Esophagus muscularis mucosa (tissue), 4 donors: ENCODE data around the gene DDX24. TPM values are rescaled to one million over a fixed set of nuclear protein-coding genes. Genes with fewer than 3 reads are reported as not detected.

Experiments used
- DNase-seq: peaks from one replicate; pipeline ENCODE4 v3.0.0-alpha.2; 2017; ENCODE audit errors: extremely low spot score
- H3K27ac ChIP-seq, 4 donors: fragments of 200-600 bp; sonication (generic); replicated peaks in 1 of 4; 1 replicate in 3 of 4; 2 replicates in 1 of 4; pipeline ENCODE4 v1.5.1; 2016 to 2019; ENCODE audit warnings: mild to moderate bottlenecking in 1 of 4
- H3K27me3 ChIP-seq, 4 donors: fragments of 200-600 bp; sonication (generic); one replicate each; pipeline versions ENCODE4 v1.5.1 to v1.6.0; 2016 to 2019
- H3K36me3 ChIP-seq, 4 donors: fragments of 200-600 bp; sonication (generic); one replicate each; pipeline ENCODE4 v1.5.1; 2016 to 2019
- H3K4me1 ChIP-seq, 4 donors: fragments of 200-600 bp; sonication (generic); one replicate each; pipeline ENCODE4 v1.5.1; 2016 to 2019
- H3K4me3 ChIP-seq, 4 donors: fragments of 200-600 bp; sonication (generic); 1 replicate in 2 of 4; 2 replicates in 2 of 4; pipeline ENCODE4 v1.5.1; 2016 to 2019; ENCODE audit warnings: mild to moderate bottlenecking in 4 of 4, moderate library complexity in 1 of 4
- H3K9me3 ChIP-seq, 4 donors: fragments of 200-600 bp; sonication (generic); 1 replicate in 3 of 4; 2 replicates in 1 of 4; pipeline ENCODE4 v1.5.1; 2016 to 2019
- EP300 ChIP-seq: sonication (generic); formaldehyde crosslinking; IDR thresholded peaks from one replicate; pipeline ENCODE4 v1.6.1; 2017; ENCODE audit warnings: antibody characterized with exemption
- POLR2A ChIP-seq: fragments of 450-650 bp; IDR thresholded peaks from one replicate; pipeline ENCODE4 v1.6.1; 2017; ENCODE audit warnings: antibody characterized with exemption, moderate library complexity, mild to moderate bottlenecking, low read depth
- POLR2AphosphoS5 ChIP-seq, 2 donors: sonication (generic); formaldehyde crosslinking; IDR thresholded peaks; one replicate each; pipeline ENCODE4 v1.6.1; 2017; ENCODE audit warnings: antibody characterized with exemption in 2 of 2
- WGBS: methylation state at CpG from one replicate; pipeline ENCODE4 v1.1.5; 2018; 5-methylcytosine and 5-hydroxymethylcytosine counted together
- intact Hi-C: fragments of 100-400 bp; cut with DNase I; formaldehyde crosslinking; loops from one replicate; pipeline ENCODE4 v1.15.1; 2023
- total RNA-seq, 4 donors: library from RNA; depleted of rRNA; stranded (reverse); fragments of >200 nt; gene quantifications; one replicate each; pipeline versions ENCODE4 v1.1.0 to v1.2.1, GENCODE V29; 2016
- TF ChIP-seq, protein P1 (sequence below), 3 experiments: fragments of 200-600 bp in 2 of 3; fragments of 450-650 bp in 1 of 3; sonication (generic) in 2 of 3; IDR thresholded peaks; one replicate each; pipeline ENCODE4 v1.5.1; 2017 to 2019; ENCODE audit warnings: antibody characterized with exemption in 3 of 3, mild to moderate bottlenecking in 2 of 3, moderate library complexity in 1 of 3

Gene DDX24
- total RNA-seq, 4 donors from 2014 or later = 142 to 215 (median 176) TPM

- Histone ChIP-seq H3K27me3 (no peaks in the 10 kb centered on the region), H3K27ac (peak overlapping the region; percentile 7 to 46 (median 21)), H3K9me3 (no peaks in the 10 kb centered on the region), H3K4me3 (no peak overlapping the region), H3K36me3 (peaks cover 57 to 100% (median 97%) of the 10 kb centered on the region in 4 donors), H3K4me1 (peaks cover 20 to 32% (median 31%) of the 10 kb centered on the region in 4 donors)
- intact Hi-C loops = loop anchor here (5.0 kb wide), 1 partner anchor 87 kb away; no protein-coding TSS in a partner anchor
- TF ChIP-seq EP300 = no peak
- no peak for TF ChIP-seq POLR2AphosphoS5 (IDR thresholded peaks at IDR 0.05)
- TF ChIP-seq POLR2A = no peak
- TF ChIP-seq, protein P1, sequence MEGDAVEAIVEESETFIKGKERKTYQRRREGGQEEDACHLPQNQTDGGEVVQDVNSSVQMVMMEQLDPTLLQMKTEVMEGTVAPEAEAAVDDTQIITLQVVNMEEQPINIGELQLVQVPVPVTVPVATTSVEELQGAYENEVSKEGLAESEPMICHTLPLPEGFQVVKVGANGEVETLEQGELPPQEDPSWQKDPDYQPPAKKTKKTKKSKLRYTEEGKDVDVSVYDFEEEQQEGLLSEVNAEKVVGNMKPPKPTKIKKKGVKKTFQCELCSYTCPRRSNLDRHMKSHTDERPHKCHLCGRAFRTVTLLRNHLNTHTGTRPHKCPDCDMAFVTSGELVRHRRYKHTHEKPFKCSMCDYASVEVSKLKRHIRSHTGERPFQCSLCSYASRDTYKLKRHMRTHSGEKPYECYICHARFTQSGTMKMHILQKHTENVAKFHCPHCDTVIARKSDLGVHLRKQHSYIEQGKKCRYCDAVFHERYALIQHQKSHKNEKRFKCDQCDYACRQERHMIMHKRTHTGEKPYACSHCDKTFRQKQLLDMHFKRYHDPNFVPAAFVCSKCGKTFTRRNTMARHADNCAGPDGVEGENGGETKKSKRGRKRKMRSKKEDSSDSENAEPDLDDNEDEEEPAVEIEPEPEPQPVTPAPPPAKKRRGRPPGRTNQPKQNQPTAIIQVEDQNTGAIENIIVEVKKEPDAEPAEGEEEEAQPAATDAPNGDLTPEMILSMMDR (IDR thresholded peaks at IDR 0.05) = no peak
- DNase-seq = peak; percentile 70
- 70% methylated on average over 6 of the region's 6 CpGs for WGBS
Observed at GRCh38 chr14:94050231-94050880, 30.6 kb downstream of the DDX24 start.

GRCh38 chr14:94049625-94050023 lies 31.4 kb downstream of the DDX24 start:
- Histone ChIP-seq H3K27ac (peak overlapping the region in 2 of 4 donors; percentile 0 to 54), H3K36me3 (peaks cover 50 to 100% (median 97%) of the 10 kb centered on the region in 4 donors), H3K27me3 (no peaks in the 10 kb centered on the region), H3K4me3 (no peak overlapping the region), H3K9me3 (no peaks in the 10 kb centered on the region), H3K4me1 (peaks cover 20 to 32% (median 31%) of the 10 kb centered on the region in 4 donors)
- 90% methylated on average over 2 of the region's 2 CpGs for WGBS
- TF ChIP-seq POLR2AphosphoS5 (IDR thresholded peaks at IDR 0.05) (no peak), POLR2A (no peak), EP300 (no peak)
- TF ChIP-seq, protein P1 (IDR thresholded peaks at IDR 0.05) = no peak
- intact Hi-C loops = loop anchor here (5.0 kb wide), 1 partner anchor 88 kb away; no protein-coding TSS in a partner anchor
- DNase-seq = no peak

DNA sequence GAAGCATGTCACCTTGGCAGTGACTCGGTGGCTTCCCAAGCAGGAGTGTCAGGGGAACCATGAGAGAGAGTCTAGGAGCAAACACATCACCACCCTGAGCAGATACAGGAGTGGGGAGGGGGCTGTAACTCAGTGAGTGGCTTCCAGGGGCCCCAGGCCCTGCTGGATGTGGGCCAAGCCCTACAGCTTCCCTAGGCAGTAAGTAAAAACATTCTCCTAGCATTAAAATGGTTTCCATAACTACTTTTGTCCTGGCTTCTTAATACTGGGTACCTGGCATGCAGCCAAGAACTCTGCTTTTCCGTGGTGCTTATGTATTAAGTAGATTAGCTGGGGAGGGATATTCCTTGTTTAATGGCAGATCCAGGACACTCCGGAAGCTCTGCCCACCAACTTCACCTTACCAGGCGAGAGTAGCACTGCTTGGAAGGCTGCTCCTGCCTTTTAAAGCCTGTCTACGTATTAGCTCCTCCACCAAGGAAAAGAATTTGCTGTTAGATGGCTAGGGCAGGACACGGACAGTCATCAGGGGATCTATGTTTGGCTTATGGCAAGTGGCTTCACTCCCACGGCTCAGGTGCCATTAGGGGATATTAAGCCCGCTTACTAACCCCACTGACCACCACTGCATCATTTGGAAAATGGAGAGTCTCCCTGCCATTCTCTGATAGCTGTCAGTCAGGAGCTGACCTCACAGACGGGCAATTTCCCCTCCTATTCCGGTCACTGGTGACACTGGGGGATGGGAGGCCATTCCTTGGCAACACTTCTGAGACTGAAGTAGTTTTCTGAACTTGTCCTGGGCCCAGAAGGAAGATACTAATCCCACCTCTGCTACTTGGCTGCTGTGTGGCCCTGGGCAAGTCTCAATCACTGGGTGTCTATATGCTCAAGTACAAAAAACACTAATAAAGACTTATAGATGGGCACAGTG lies 32.0 kb downstream of the DDX24 start:
- Histone ChIP-seq H3K27ac (peak overlapping the region in 2 of 4 donors; percentile 0 to 54), H3K9me3 (no peaks in the 10 kb centered on the region), H3K36me3 (peaks cover 43 to 100% (median 97%) of the 10 kb centered on the region in 4 donors), H3K4me3 (no peak overlapping the region), H3K4me1 (peaks cover 20 to 32% (median 31%) of the 10 kb centered on the region in 4 donors), H3K27me3 (no peaks in the 10 kb centered on the region)
- peak; percentile 60 for DNase-seq
- intact Hi-C loops = no loop called here
- 69% methylated on average over 7 of the region's 10 CpGs for WGBS
- TF ChIP-seq POLR2AphosphoS5 (IDR thresholded peaks at IDR 0.05) (no peak), POLR2A (no peak), EP300 (no peak)
- TF ChIP-seq, protein P1 (IDR thresholded peaks at IDR 0.05) = no peak

GRCh38 chr14:94047581-94047980 lies 33.4 kb downstream of the DDX24 start:
- WGBS = 79% methylated on average over 3 of the region's 3 CpGs
- intact Hi-C loops = no loop called here

More at GRCh38 chr14:94047581-94047980, 33.4 kb downstream of the DDX24 start:
- Histone ChIP-seq H3K27me3 (no peaks in the 10 kb centered on the region), H3K4me1 (peaks cover 20 to 35% (median 31%) of the 10 kb centered on the region in 4 donors), H3K36me3 (peaks cover 35 to 95% (median 86%) of the 10 kb centered on the region in 4 donors), H3K4me3 (no peak overlapping the region), H3K9me3 (no peaks in the 10 kb centered on the region), H3K27ac (no peak overlapping the region)
- TF ChIP-seq POLR2AphosphoS5 (IDR thresholded peaks at IDR 0.05) (no peak), EP300 (no peak)
- TF ChIP-seq, protein P1 (IDR thresholded peaks at IDR 0.05) = no peak
- DNase-seq = no peak
